Omental fat pad (tissue), 4 donors: ENCODE results near the gene TMEM129. TPM values are rescaled to one million over a fixed set of nuclear protein-coding genes. Genes with fewer than 3 reads are reported as not detected.
A peak's percentile ranks its signal among the peaks of the same experiment; 100 is the strongest.

Source experiments
- ATAC-seq: fragments of 150-250 bp; one replicate; pipeline ENCODE4 v1.9.1; 2016; ENCODE audit warnings: mild to moderate bottlenecking, moderate library complexity; ENCODE audit not compliant: low FRiP score
- DNase-seq: peaks from one replicate; pipeline ENCODE4 v3.0.0-alpha.2; 2019; ENCODE audit warnings: low spot score
- CTCF ChIP-seq, 3 donors: fragments of 450-650 bp; IDR thresholded peaks; one replicate each; pipeline ENCODE4 v1.5.1; 2016 to 2017; ENCODE audit warnings: antibody characterized with exemption in 3 of 3, mild to moderate bottlenecking in 3 of 3, moderate library complexity in 2 of 3
- total RNA-seq, 4 donors: library from RNA; depleted of rRNA; stranded (reverse); fragments of >200 nt; gene quantifications; one replicate each; pipeline ENCODE4 v1.1.0, GENCODE V29; 2016

Gene TMEM129
- total RNA-seq, 4 donors from 2014 or later: 31.9 to 59.0 (median 43.5) TPM

- DNase-seq (no peak), ATAC-seq (no peak)
- no peak for TF ChIP-seq CTCF (IDR thresholded peaks at IDR 0.05)
These were observed 25.2 kb downstream of the TMEM129 start for GRCh38 chr4:1695913-1696312.

GRCh38 chr4:1693131-1693896 is 27.8 kb downstream of the TMEM129 start:
- DNase-seq: no peak
- peak in 1 of 3 donors; percentile 44 for TF ChIP-seq CTCF (IDR thresholded peaks at IDR 0.05)
- ATAC-seq: peak; percentile 66

GRCh38 chr4:1691737-1692373 is 29.3 kb downstream of the TMEM129 start:
- DNase-seq: no peak
- ATAC-seq: no peak

GRCh38 chr4:1690698-1691097 is 30.4 kb downstream of the TMEM129 start:
- ATAC-seq (no peak), DNase-seq (no peak)
- no peak for TF ChIP-seq CTCF (IDR thresholded peaks at IDR 0.05)

More at GRCh38 chr4:1691737-1692373, 29.3 kb downstream of the TMEM129 start:
- no peak for TF ChIP-seq CTCF (IDR thresholded peaks at IDR 0.05)

- no peak for DNase-seq
These were observed 34.6 kb downstream of the TMEM129 start for GRCh38 chr4:1686440-1687036.

More at GRCh38 chr4:1686440-1687036, 34.6 kb downstream of the TMEM129 start:
- no peak for ATAC-seq
- TF ChIP-seq CTCF (IDR thresholded peaks at IDR 0.05): no peak
